ENCODE data around the gene ACOXL. TPM values are rescaled to one million over a fixed set of nuclear protein-coding genes. Genes with fewer than 3 reads are reported as not detected.

Gene ACOXL
- total and polyA plus RNA-seq, 10 of the 15 experiments (the other 5 are each of a cell fraction or from before 2014, with no cell fraction given) = 0.05 to 1.3 (median 0.71) TPM

- in situ Hi-C loops (cut with MboI) = no loop called here
- BruUV-seq (replicated peaks) = no TSS peak
- 48% methylated on average over 4 of the region's 4 CpGs for WGBS (ENCODE audit: insufficient coverage, insufficient replicate concordance, low lambda C conversion rate, missing lambda C conversion rate)
- H2AFZ ChIP-seq (ENCODE audit: control insufficient read depth, low read depth, low read length) = no peak overlapping the region
- H3K79me2 ChIP-seq (ENCODE audit: control insufficient read depth, insufficient read depth, low read length) = no peaks in the 10 kb centered on the region
- no peaks in the 10 kb centered on the region for H3K4me1 ChIP-seq (ENCODE audit: control insufficient read depth, insufficient read depth, low read length)
- ChIA-PET RAD21 (ENCODE audit: unreplicated experiment) (interaction anchor here (1.2 kb wide), 1 partner anchor 13 kb away, joined by 3 read pairs; no protein-coding TSS in a partner anchor), CTCF (interaction anchor here (1.5 to 3.7 kb wide), 2 partner anchors 12 to 31 kb away, joined by 5 to 13 read pairs; no protein-coding TSS in a partner anchor), SMC1A (ENCODE audit: uncharacterized antibody, unreplicated experiment) (no interaction called here), POLR2A (no interaction called here)
- no peak overlapping the region for H3K27ac ChIP-seq (ENCODE audit: control insufficient read depth, insufficient read depth)
- ATAC-seq = no peak
- H4K20me1 ChIP-seq (ENCODE audit: control insufficient read depth, insufficient read depth) = no peaks in the 10 kb centered on the region
- H3K9me3 ChIP-seq (replicated peaks; ENCODE audit: control insufficient read depth, insufficient read depth, low read length) = no peaks in the 10 kb centered on the region; the same call in 2 of the 3 replicates
- no peak overlapping the region for H3K4me2 ChIP-seq (ENCODE audit: control insufficient read depth, insufficient read depth)
- intact Hi-C loops (cut with micrococcal nuclease; ENCODE audit: unreplicated experiment) = no loop called here
- H3K27me3 ChIP-seq (replicated peaks in 1 of 2; ENCODE audit: control insufficient read depth in 2 of 2, insufficient read depth in 2 of 2, low read length in 1 of 2) = no peaks in the 10 kb centered on the region
- FAIRE-seq = no peak
- no peak for DNase-seq (ENCODE audit: low read depth, low spot score)
- H3K36me3 ChIP-seq (ENCODE audit: control insufficient read depth in 2 of 2, insufficient read depth in 2 of 2, low read length in 1 of 2) = no peaks in the 10 kb centered on the region
- no peak overlapping the region for H3K9ac ChIP-seq (ENCODE audit: control insufficient read depth, insufficient read depth, low read length)
- H3K4me3 ChIP-seq = no peak overlapping the region
- TF ChIP-seq SRF (IDR thresholded peaks at IDR 0.05; ENCODE audit: low read depth in 2 of 2, low read length in 2 of 2) (no peak), RBBP5 (conservative IDR thresholded peaks at IDR 0.05) (no peak), ZNF384 (IDR thresholded peaks at IDR 0.05; ENCODE audit: borderline replicate concordance, low read depth, low read length) (no peak), TCF3 (IDR thresholded peaks at IDR 0.05; ENCODE audit: borderline replicate concordance, insufficient read depth, low read depth, low read length) (no peak), HDGF (IDR thresholded peaks at IDR 0.05) (no peak), ZNF217 (IDR thresholded peaks at IDR 0.05) (no peak)
These were observed 336.2 kb downstream of the ACOXL start for GRCh38 chr2:111068435-111069058.

GRCh38 chr2:111069722-111070121 is 337.3 kb downstream of the ACOXL start:
- intact Hi-C loops (cut with micrococcal nuclease; ENCODE audit: unreplicated experiment) (no loop called here), in situ Hi-C loops (cut with MboI) (no loop called here)
- H3K27ac ChIP-seq (ENCODE audit: control insufficient read depth, insufficient read depth) = no peak overlapping the region
- peaks cover 5% of the 10 kb centered on the region; the same call in 2 of the 3 replicates for H3K9me3 ChIP-seq (replicated peaks; ENCODE audit: control insufficient read depth, insufficient read depth, low read length)
- H3K4me2 ChIP-seq (ENCODE audit: control insufficient read depth, insufficient read depth) = no peak overlapping the region
- ChIA-PET CTCF (interaction anchor here (0.8 to 3.7 kb wide), 3 partner anchors 9 to 30 kb away, joined by 4 to 13 read pairs (median 5); no protein-coding TSS in a partner anchor), POLR2A (no interaction called here), RAD21 (ENCODE audit: unreplicated experiment) (no interaction called here), SMC1A (ENCODE audit: uncharacterized antibody, unreplicated experiment) (interaction anchor here (0.7 to 1.5 kb wide), 4 partner anchors 28 to 258 kb away, joined by 3 to 4 read pairs (median 3); no protein-coding TSS in a partner anchor)
- no peaks in the 10 kb centered on the region for H3K4me1 ChIP-seq (ENCODE audit: control insufficient read depth, insufficient read depth, low read length)
- no TSS peak for BruUV-seq (replicated peaks)
- H3K27me3 ChIP-seq (replicated peaks in 1 of 2; ENCODE audit: control insufficient read depth in 2 of 2, insufficient read depth in 2 of 2, low read length in 1 of 2) = no peaks in the 10 kb centered on the region
- H4K20me1 ChIP-seq (ENCODE audit: control insufficient read depth, insufficient read depth) = no peaks in the 10 kb centered on the region
- WGBS (ENCODE audit: insufficient coverage, insufficient replicate concordance, low lambda C conversion rate, missing lambda C conversion rate) = 62% methylated on average over 3 of the region's 3 CpGs
- TF ChIP-seq CTCF (IDR thresholded peaks at IDR 0.05 in 2 of 3, conservative IDR thresholded peaks at IDR 0.05 in 1 of 3; ENCODE audit: control insufficient read depth in 2 of 3, extremely low read depth in 1 of 3, insufficient read depth in 1 of 3, low read depth in 3 of 3, low read length in 3 of 3) (peak in 2 of 3 experiments; percentile 11 to 31; a peak in 1 of 6 replicates), RELA (IDR thresholded peaks at IDR 0.05; ENCODE audit: borderline replicate concordance, partially characterized antibody) (no peak), YBX1 (IDR thresholded peaks at IDR 0.05) (no peak), RAD21 (IDR thresholded peaks at IDR 0.05; ENCODE audit: insufficient read depth, low read depth, low read length) (peak; percentile 38), SMC3 (IDR thresholded peaks at IDR 0.05; ENCODE audit: borderline replicate concordance, low read length) (peak; percentile 33; the same call in 1 of the 2 replicates)
- ATAC-seq (0 out of 3 replicates have a peak, but pooled peaks have one; percentile 27), DNase-seq (ENCODE audit: low read depth, low spot score) (no peak), FAIRE-seq (no peak)
- H3K79me2 ChIP-seq (ENCODE audit: control insufficient read depth, insufficient read depth, low read length) = no peaks in the 10 kb centered on the region
- H3K4me3 ChIP-seq = no peak overlapping the region
- no peak overlapping the region for H2AFZ ChIP-seq (ENCODE audit: control insufficient read depth, low read depth, low read length)
- no peak overlapping the region for H3K9ac ChIP-seq (ENCODE audit: control insufficient read depth, insufficient read depth, low read length)
- no peaks in the 10 kb centered on the region for H3K36me3 ChIP-seq (ENCODE audit: control insufficient read depth in 2 of 2, insufficient read depth in 2 of 2, low read length in 1 of 2)

Measured in GM12878 (cell line).